ENCODE results near the gene MBOAT1. TPM values are rescaled to one million over a fixed set of nuclear protein-coding genes. Genes with fewer than 3 reads are reported as not detected.

MBOAT1 gene
- polyA plus RNA-seq, 1 donor (not counting 4 experiments of a cell fraction or from before 2014, with no cell fraction given): 4.9 TPM

DNA sequence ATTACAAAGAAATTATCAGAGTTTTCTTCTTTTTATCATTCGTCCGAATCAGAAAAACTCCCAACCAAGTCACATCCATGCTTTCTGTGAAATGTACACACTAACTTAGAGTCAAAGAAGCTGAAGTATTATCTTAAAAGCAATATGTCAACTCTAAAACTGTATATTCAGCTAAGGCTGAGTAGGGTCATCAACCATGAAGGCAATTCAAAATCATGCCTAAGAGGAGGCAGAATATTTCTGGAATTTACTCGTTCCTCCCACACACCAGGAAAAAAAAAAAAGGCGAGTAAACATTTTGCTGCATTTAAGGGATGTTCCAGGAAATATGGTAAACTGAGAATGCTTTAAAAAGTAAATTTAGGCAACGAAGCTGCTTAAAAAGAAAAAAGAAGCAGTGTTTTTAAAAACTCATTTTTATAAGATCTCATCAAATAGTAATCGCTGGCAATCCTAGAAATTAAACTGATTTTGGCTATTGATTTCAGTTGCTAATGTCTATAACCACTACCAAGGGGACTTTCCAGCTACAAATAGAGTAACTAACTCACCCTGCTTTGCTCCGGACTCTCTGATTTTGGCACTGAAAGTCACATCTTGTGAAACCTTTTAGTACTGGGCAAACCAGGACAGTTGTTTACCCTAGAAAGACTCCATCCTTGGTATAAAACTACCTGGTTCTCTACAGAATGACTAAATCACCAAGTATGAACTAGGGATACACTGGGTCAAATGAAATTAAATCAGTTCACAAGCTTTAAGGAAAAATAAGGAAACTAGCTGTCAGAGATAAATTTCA is 82.8 kb downstream of the MBOAT1 start:
- dilution Hi-C loops (cut with MboI; ENCODE audit: extremely low pct_ligation_motif_present, low sequenced_read_pairs): no loop called here
- H3K4me1 ChIP-seq (ENCODE audit: control insufficient read depth, extremely low read depth, insufficient read depth, low read length): no peaks in the 10 kb centered on the region
- H4K20me1 ChIP-seq (ENCODE audit: control insufficient read depth, extremely low read depth, insufficient read depth, low read length): no peaks in the 10 kb centered on the region
- no peaks in the 10 kb centered on the region for H3K27me3 ChIP-seq (ENCODE audit: control insufficient read depth, extremely low read depth, insufficient read depth, low read length)
- no peak overlapping the region for H3K27ac ChIP-seq (ENCODE audit: control insufficient read depth, insufficient read depth, low read length)
- no peak for DNase-seq (ENCODE audit: low read depth, low spot score)
- no peak overlapping the region for H3K4me3 ChIP-seq (ENCODE audit: control insufficient read depth in 2 of 3, extremely low read depth in 1 of 3, insufficient read depth in 2 of 3, low read depth in 1 of 3, low read length in 3 of 3)
- TF ChIP-seq EZH2 (IDR thresholded peaks at IDR 0.05; ENCODE audit: low read length): no peak
- TF ChIP-seq, protein P1, sequence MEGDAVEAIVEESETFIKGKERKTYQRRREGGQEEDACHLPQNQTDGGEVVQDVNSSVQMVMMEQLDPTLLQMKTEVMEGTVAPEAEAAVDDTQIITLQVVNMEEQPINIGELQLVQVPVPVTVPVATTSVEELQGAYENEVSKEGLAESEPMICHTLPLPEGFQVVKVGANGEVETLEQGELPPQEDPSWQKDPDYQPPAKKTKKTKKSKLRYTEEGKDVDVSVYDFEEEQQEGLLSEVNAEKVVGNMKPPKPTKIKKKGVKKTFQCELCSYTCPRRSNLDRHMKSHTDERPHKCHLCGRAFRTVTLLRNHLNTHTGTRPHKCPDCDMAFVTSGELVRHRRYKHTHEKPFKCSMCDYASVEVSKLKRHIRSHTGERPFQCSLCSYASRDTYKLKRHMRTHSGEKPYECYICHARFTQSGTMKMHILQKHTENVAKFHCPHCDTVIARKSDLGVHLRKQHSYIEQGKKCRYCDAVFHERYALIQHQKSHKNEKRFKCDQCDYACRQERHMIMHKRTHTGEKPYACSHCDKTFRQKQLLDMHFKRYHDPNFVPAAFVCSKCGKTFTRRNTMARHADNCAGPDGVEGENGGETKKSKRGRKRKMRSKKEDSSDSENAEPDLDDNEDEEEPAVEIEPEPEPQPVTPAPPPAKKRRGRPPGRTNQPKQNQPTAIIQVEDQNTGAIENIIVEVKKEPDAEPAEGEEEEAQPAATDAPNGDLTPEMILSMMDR (optimal IDR thresholded peaks at IDR 0.05 in 1 of 3, IDR thresholded peaks at IDR 0.05 in 1 of 3, conservative IDR thresholded peaks at IDR 0.05 in 1 of 3; ENCODE audit: extremely low read depth in 1 of 3, insufficient read depth in 2 of 3, low read length in 3 of 3): no peak
- H3K9me1 ChIP-seq (ENCODE audit: control insufficient read depth, extremely low read depth, insufficient read depth, low read length): no peaks in the 10 kb centered on the region
- no peaks in the 10 kb centered on the region for H3K9me3 ChIP-seq (ENCODE audit: control insufficient read depth, low read depth, low read length)
- no peaks in the 10 kb centered on the region for H3K36me3 ChIP-seq (ENCODE audit: control insufficient read depth in 2 of 2, extremely low read depth in 1 of 2, insufficient read depth in 2 of 2, low read length in 2 of 2)
- H3K9ac ChIP-seq (ENCODE audit: control insufficient read depth, extremely low read depth, insufficient read depth, low read length): no peak overlapping the region
- no peaks in the 10 kb centered on the region for H3K79me2 ChIP-seq (ENCODE audit: control insufficient read depth, insufficient read depth, low read length)
- H2AFZ ChIP-seq (ENCODE audit: control insufficient read depth, low read length): no peak overlapping the region
- no peak for FAIRE-seq
- H3K4me2 ChIP-seq (ENCODE audit: control insufficient read depth, extremely low read depth, insufficient read depth, low read depth, low read length): no peak overlapping the region

DNA sequence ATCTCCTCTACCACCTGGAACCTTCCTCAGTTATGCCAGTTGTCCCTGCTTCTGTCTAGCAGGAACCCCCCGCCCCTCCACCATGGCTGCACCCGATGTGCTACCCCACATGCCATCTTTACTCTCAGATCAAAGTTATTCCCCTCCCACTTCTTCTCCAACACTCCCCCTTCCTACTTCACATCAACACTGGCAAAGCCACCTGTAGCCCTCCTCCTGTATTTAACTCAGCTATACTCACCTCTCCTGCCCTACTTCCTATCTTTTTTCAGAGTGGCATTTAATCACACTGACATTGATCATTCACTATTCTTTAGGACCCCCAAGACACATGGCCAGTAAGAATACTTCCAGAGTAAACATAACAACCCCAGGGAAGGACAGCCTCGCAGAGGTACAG is 84.3 kb downstream of the MBOAT1 start:
- Histone ChIP-seq H2AFZ (ENCODE audit: control insufficient read depth, low read length) (no peak overlapping the region), H3K4me3 (ENCODE audit: control insufficient read depth in 2 of 3, extremely low read depth in 1 of 3, insufficient read depth in 2 of 3, low read depth in 1 of 3, low read length in 3 of 3) (no peak overlapping the region), H3K4me2 (ENCODE audit: control insufficient read depth, extremely low read depth, insufficient read depth, low read depth, low read length) (no peak overlapping the region), H3K9me1 (ENCODE audit: control insufficient read depth, extremely low read depth, insufficient read depth, low read length) (no peaks in the 10 kb centered on the region), H3K36me3 (ENCODE audit: control insufficient read depth in 2 of 2, extremely low read depth in 1 of 2, insufficient read depth in 2 of 2, low read length in 2 of 2) (no peaks in the 10 kb centered on the region), H3K79me2 (ENCODE audit: control insufficient read depth, insufficient read depth, low read length) (no peaks in the 10 kb centered on the region), H4K20me1 (ENCODE audit: control insufficient read depth, extremely low read depth, insufficient read depth, low read length) (no peaks in the 10 kb centered on the region), H3K27me3 (ENCODE audit: control insufficient read depth, extremely low read depth, insufficient read depth, low read length) (no peaks in the 10 kb centered on the region), H3K9me3 (ENCODE audit: control insufficient read depth, low read depth, low read length) (no peaks in the 10 kb centered on the region), H3K9ac (ENCODE audit: control insufficient read depth, extremely low read depth, insufficient read depth, low read length) (no peak overlapping the region), H3K4me1 (ENCODE audit: control insufficient read depth, extremely low read depth, insufficient read depth, low read length) (no peaks in the 10 kb centered on the region), H3K27ac (ENCODE audit: control insufficient read depth, insufficient read depth, low read length) (no peak overlapping the region)
- DNase-seq (ENCODE audit: low read depth, low spot score) (no peak), FAIRE-seq (no peak)
- TF ChIP-seq, protein P1 (optimal IDR thresholded peaks at IDR 0.05 in 1 of 3, IDR thresholded peaks at IDR 0.05 in 1 of 3, conservative IDR thresholded peaks at IDR 0.05 in 1 of 3; ENCODE audit: extremely low read depth in 1 of 3, insufficient read depth in 2 of 3, low read length in 3 of 3): no peak
- dilution Hi-C loops (cut with MboI; ENCODE audit: extremely low pct_ligation_motif_present, low sequenced_read_pairs): no loop called here
